PC-3 (cell line): ENCODE measurements around the gene ZNF8. TPM values are rescaled to one million over a fixed set of nuclear protein-coding genes. Genes with fewer than 3 reads are reported as not detected.

Experiments used
- ATAC-seq: fragments of 200-7000 bp; cut with Tn5 transposase; 2 replicates; pipeline ENCODE4 v1.9.1; 2020; ENCODE audit warnings: mild to moderate bottlenecking, moderate library complexity
- BruUV-seq: library from RNA; stranded (reverse); fragments of 400-500 nt; replicated peaks from 2 replicates; lab custom pipeline; 2021; lab: Mats Ljungman, UMichigan
- CTCF ChIA-PET: fragments of 300-600 bp; sonication (Branson Sonifier 250); formaldehyde crosslinking; loops from one replicate; lab custom pipeline; 2022; ENCODE audit warnings: antibody characterized with exemption; lab: Charles Lee
- POLR2A ChIA-PET: fragments of 300-600 bp; sonication (Branson Sonifier 250); formaldehyde crosslinking; loops from one replicate; lab custom pipeline; 2022; ENCODE audit warnings: antibody characterized with exemption; ENCODE audit not compliant: unreplicated experiment; lab: Charles Lee
- DNase-seq: peaks from one replicate; pipeline ENCODE4 v3.0.0-alpha.2; 2015
- H2AFZ ChIP-seq: fragments of 300-600 bp; sonication (generic); 2 replicates; pipeline ENCODE4 v1.6.0; 2016; ENCODE audit warnings: antibody characterized with exemption, low read length
- H3F3A ChIP-seq: fragments of 300-600 bp; sonication (generic); one replicate; pipeline ENCODE4 v1.6.0; 2017; ENCODE audit warnings: antibody characterized with exemption, low read length, control low read depth, mild to moderate bottlenecking; ENCODE audit not compliant: unreplicated experiment
- H3K27ac ChIP-seq: fragments of 300-600 bp; sonication (generic); 2 replicates; pipeline ENCODE4 v1.5.1; 2016; ENCODE audit warnings: mild to moderate bottlenecking, low read length
- H3K27me3 ChIP-seq: fragments of 300-600 bp; sonication (generic); 2 replicates; pipeline ENCODE4 v1.6.1; 2016; ENCODE audit warnings: low read length, mixed read lengths
- H3K36me3 ChIP-seq: fragments of 300-600 bp; sonication (generic); 2 replicates; pipeline ENCODE4 v1.6.1; 2016; ENCODE audit warnings: low read depth, mixed run types, low read length, mixed read lengths
- H3K4me1 ChIP-seq: fragments of 300-600 bp; sonication (generic); 2 replicates; pipeline ENCODE4 v1.5.1; 2016; ENCODE audit warnings: low read length; ENCODE audit not compliant: insufficient read depth
- H3K4me2 ChIP-seq: fragments of 300-600 bp; sonication (generic); 2 replicates; pipeline ENCODE4 v1.6.0; 2016; ENCODE audit warnings: low read length
- H3K4me3 ChIP-seq: fragments of 300-600 bp; sonication (generic); 2 replicates; pipeline ENCODE4 v1.5.1; 2016; ENCODE audit warnings: mild to moderate bottlenecking, low read length, mixed read lengths
- H3K79me2 ChIP-seq: fragments of 300-600 bp; sonication (generic); 2 replicates; pipeline ENCODE4 v1.6.1; 2017; ENCODE audit warnings: low read length, mixed read lengths
- H3K9ac ChIP-seq: fragments of 300-600 bp; sonication (generic); 2 replicates; pipeline ENCODE4 v1.6.0; 2016; ENCODE audit warnings: mild to moderate bottlenecking, low read length
- H3K9me2 ChIP-seq: fragments of 300-600 bp; sonication (generic); replicated peaks from 2 replicates; pipeline ENCODE4 v1.6.1; 2016; ENCODE audit warnings: mixed run types, low read length, mixed read lengths
- H3K9me3 ChIP-seq: fragments of 300-600 bp; sonication (generic); 2 replicates; pipeline ENCODE4 v1.6.1; 2016; ENCODE audit warnings: low read length, mixed read lengths
- H4K20me1 ChIP-seq: fragments of 300-600 bp; sonication (generic); 2 replicates; pipeline ENCODE4 v1.6.1; 2016; ENCODE audit warnings: low read length, mixed read lengths
- EZH2 ChIP-seq: fragments of 300-600 bp; sonication (generic); IDR thresholded peaks from one replicate; pipeline ENCODE4 v1.6.1; 2017; ENCODE audit warnings: antibody characterized with exemption, mild to moderate bottlenecking, low read length; ENCODE audit not compliant: unreplicated experiment
- EZH2phosphoT487 ChIP-seq: fragments of 300-600 bp; sonication (generic); IDR thresholded peaks from 2 replicates; pipeline ENCODE4 v1.6.1; 2018; ENCODE audit warnings: mild to moderate bottlenecking, antibody characterized with exemption, low read length, borderline replicate concordance
- intact Hi-C: fragments of 100-400 bp; cut with micrococcal nuclease; formaldehyde crosslinking; loops from 2 replicates; pipeline ENCODE4 v1.9.0; 2023
- total RNA-seq: library from RNA; depleted of rRNA; stranded (reverse); fragments of >200 nt; gene quantifications from 2 replicates; pipeline ENCODE4 v1.2.3, GENCODE V29; 2014
- TF ChIP-seq, protein P1 (sequence below): fragments of 300-600 bp; sonication (generic); conservative IDR thresholded peaks from 2 replicates; pipeline ENCODE4 v1.5.1; 2017; ENCODE audit warnings: antibody characterized with exemption, low read depth, mild to moderate bottlenecking, low read length

The ZNF8 gene
- total RNA-seq, 1 experiment from 2014 or later = 7.3 TPM

DNA sequence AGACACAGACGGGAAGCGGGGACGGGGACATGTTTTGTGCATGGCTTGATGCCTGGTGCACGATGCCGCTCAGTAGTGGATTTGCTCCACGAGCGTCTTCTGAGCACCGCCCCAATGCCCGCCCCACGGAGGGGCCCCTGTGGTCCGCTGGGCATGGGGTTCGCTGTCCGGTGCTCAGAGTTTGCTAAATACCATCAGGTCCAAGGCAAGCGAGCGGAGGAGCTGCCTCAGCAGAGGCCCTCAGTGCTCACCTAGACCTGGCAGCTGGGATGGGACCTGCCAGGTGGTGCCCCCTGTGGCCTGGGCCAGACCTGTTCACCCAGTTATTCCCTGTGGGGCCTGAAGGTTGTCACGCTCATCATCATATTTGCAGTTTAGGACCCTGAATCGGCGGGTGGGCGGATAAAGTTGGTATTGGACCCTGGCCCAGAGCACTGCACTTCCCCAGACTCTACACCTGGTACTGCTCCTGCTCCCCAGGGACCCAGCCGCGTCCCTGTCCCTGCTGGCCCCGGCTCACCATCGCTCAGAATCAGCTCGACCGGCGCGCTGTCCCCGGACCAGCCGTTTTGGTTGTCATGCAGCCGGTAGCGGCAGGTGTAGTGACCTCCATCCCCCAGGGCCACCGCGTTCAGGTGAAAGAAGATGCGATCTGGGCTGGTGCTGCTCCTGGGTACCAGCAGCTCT lies 72.3 kb downstream of the ZNF8 start:
- peak; percentile 13; the same call in 1 of the 2 replicates for ATAC-seq
- H3K9me3 ChIP-seq = no peaks in the 10 kb centered on the region
- H3K4me3 ChIP-seq = 0 out of 2 replicates have a peak overlapping the region, but pooled peaks have one; percentile 7
- H3K9ac ChIP-seq = no peak overlapping the region
- H3K79me2 ChIP-seq = no peaks in the 10 kb centered on the region
- ChIA-PET CTCF (no interaction called here), POLR2A (no interaction called here)
- H3K36me3 ChIP-seq = no peaks in the 10 kb centered on the region
- H4K20me1 ChIP-seq = no peaks in the 10 kb centered on the region
- TF ChIP-seq EZH2phosphoT487 (no peak), EZH2 (no peak)
- TF ChIP-seq, protein P1, sequence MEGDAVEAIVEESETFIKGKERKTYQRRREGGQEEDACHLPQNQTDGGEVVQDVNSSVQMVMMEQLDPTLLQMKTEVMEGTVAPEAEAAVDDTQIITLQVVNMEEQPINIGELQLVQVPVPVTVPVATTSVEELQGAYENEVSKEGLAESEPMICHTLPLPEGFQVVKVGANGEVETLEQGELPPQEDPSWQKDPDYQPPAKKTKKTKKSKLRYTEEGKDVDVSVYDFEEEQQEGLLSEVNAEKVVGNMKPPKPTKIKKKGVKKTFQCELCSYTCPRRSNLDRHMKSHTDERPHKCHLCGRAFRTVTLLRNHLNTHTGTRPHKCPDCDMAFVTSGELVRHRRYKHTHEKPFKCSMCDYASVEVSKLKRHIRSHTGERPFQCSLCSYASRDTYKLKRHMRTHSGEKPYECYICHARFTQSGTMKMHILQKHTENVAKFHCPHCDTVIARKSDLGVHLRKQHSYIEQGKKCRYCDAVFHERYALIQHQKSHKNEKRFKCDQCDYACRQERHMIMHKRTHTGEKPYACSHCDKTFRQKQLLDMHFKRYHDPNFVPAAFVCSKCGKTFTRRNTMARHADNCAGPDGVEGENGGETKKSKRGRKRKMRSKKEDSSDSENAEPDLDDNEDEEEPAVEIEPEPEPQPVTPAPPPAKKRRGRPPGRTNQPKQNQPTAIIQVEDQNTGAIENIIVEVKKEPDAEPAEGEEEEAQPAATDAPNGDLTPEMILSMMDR = no peak
- intact Hi-C loops = no loop called here
- no peaks in the 10 kb centered on the region for H3K9me2 ChIP-seq
- no TSS peak for BruUV-seq
- no peaks in the 10 kb centered on the region for H3F3A ChIP-seq
- H3K27me3 ChIP-seq = peaks cover 26% of the 10 kb centered on the region
- no peaks in the 10 kb centered on the region for H3K4me1 ChIP-seq
- H3K27ac ChIP-seq = no peak overlapping the region
- peak overlapping the region; percentile 57; the same call in 1 of the 2 replicates for H2AFZ ChIP-seq
- H3K4me2 ChIP-seq = peak overlapping the region; percentile 35
- DNase-seq = no peak

DNA sequence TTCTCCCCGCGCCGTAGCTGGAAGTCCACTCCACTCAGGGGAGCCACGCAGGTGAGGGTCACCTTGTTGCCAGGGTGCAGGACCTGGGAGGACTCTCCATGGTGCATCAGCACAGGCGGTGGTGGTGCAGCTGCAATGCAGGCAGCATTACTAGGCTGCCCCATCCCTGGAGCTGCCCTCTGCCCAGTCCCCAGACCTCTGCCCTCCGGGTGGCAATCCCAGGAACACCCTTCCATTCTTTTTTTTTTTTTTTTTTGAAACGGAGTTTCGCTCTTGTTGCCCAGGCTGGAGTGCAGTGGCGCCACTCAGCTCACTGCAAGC lies 72.8 kb downstream of the ZNF8 start:
- ChIA-PET CTCF (no interaction called here), POLR2A (no interaction called here)
- no peak overlapping the region for H3K9ac ChIP-seq
- H3K4me3 ChIP-seq = no peak overlapping the region
- DNase-seq (no peak), ATAC-seq (no peak)
- H3K27ac ChIP-seq = no peak overlapping the region
- no peaks in the 10 kb centered on the region for H4K20me1 ChIP-seq
- peaks cover 26% of the 10 kb centered on the region for H3K27me3 ChIP-seq
- H3K9me2 ChIP-seq = no peaks in the 10 kb centered on the region
- H3K4me1 ChIP-seq = no peaks in the 10 kb centered on the region
- H3K36me3 ChIP-seq = no peaks in the 10 kb centered on the region
- no peak overlapping the region for H2AFZ ChIP-seq
- no peak for TF ChIP-seq EZH2phosphoT487
- no peak for TF ChIP-seq EZH2
- TF ChIP-seq, protein P1 = no peak
- no peaks in the 10 kb centered on the region for H3F3A ChIP-seq
- intact Hi-C loops = no loop called here
- H3K79me2 ChIP-seq = no peaks in the 10 kb centered on the region
- no peak overlapping the region for H3K4me2 ChIP-seq
- BruUV-seq = no TSS peak
- H3K9me3 ChIP-seq = no peaks in the 10 kb centered on the region

DNA sequence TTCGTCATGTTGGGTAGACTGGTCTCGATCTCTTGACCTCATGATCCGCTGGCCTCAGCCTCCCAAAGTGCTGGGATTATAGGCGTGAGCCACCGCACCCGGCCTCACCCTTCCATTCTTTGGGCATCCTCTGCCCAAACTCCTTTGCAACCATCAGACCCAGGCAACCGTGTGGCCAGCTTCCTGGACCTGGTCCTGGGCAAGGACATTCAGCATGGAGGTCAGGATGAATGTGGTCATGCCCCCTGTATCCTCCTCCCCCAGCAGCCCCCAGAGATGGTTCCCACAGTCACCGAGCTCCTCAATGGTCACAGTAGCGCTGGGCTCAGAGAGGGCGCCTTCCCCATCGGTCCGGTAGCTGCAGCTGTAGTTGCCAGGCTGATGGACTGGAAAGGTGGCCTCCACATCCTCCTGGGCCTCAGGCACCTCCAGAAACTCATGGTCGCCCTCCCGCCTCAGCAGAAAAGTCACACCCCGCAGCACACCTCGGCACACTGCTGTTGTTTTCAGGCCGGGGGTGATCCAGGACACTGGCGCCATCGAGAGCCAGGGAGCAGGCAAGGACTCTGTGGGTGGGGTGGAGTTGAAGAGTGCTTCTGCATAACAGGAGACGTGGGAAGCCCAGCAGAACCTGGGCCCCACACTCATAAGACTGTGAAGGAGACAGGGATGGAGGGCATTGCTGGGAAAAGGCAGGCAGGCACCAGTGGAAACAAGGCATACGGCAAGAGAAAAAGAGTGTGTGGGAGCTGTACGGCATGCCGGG lies 73.4 kb downstream of the ZNF8 start:
- Histone ChIP-seq H2AFZ (no peak overlapping the region), H3K79me2 (no peaks in the 10 kb centered on the region), H3K4me3 (no peak overlapping the region), H3K27ac (no peak overlapping the region), H4K20me1 (no peaks in the 10 kb centered on the region), H3K9me2 (no peaks in the 10 kb centered on the region), H3K4me2 (no peak overlapping the region), H3F3A (no peaks in the 10 kb centered on the region), H3K9me3 (no peaks in the 10 kb centered on the region), H3K4me1 (no peaks in the 10 kb centered on the region), H3K9ac (no peak overlapping the region), H3K27me3 (peaks cover 26% of the 10 kb centered on the region), H3K36me3 (no peaks in the 10 kb centered on the region)
- DNase-seq = no peak
- intact Hi-C loops = no loop called here
- no TSS peak for BruUV-seq
- ChIA-PET CTCF (no interaction called here), POLR2A (no interaction called here)
- TF ChIP-seq EZH2 (no peak), EZH2phosphoT487 (no peak)
- TF ChIP-seq, protein P1 = no peak
- ATAC-seq = no peak
